ENCODE results near the gene ZNF490.
"Not testable (repeated sequence)": the region's sequence is repeated elsewhere in the genome, so short reads cannot be mapped to it uniquely, and the experiment has no call there.

GRCh38 chr19:12643716-12644115, 33.1 kb upstream of the ZNF490 start:
- TF ChIP-seq CTCF, POLR2A (IDR thresholded peaks at IDR 0.05): not testable (repeated sequence)
